ENCODE results near the gene TMEM17. TPM values are rescaled to one million over a fixed set of nuclear protein-coding genes. Genes with fewer than 3 reads are reported as not detected.

TMEM17 gene
- total and polyA plus RNA-seq, 9 of the 15 experiments (the other 6 are each of a cell fraction or from before 2014, with no cell fraction given) = 0.58 to 2.2 (median 1.2) TPM

DNA sequence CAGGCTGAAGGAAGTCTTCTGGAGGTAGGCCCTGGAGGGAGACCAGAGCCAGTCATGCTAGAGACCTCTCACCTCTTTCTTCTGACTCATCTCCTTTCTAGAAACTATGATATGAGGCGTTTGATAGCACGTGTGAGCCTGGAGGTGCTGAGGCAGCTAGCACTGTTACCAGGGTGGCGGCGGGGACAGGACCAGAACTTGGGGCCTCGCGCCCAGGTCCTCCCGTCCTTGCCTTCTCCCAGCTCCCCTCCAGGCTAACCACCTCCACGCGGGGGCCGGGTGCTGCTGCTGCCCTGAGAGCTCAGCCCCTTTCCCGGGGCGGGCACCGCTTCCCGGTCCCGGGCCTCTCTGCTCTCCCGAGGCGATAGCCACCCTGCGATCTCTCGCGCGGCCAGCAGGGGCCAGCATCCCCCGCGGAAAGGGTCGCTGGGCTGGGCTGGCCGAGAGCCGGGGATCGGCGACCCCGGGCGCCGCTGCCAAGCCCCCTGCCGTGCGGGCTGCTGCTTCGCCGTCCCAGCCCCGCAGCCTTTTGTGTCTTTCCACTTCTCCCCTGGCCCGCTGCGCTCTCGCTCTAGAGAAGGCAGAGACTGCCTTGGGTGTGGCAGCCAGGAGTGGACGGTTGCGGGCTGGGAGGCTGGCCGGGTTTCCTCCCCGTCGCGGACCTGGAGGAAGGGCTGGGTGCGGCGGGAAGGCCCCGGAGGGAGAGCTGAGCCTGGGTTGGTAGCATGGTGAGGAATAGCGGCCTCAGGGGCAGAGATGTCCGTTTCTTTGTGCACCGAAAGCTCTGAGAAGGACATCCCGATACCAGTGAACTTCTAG, 49.1 kb downstream of the TMEM17 start (continued):
- TF ChIP-seq, protein P1, sequence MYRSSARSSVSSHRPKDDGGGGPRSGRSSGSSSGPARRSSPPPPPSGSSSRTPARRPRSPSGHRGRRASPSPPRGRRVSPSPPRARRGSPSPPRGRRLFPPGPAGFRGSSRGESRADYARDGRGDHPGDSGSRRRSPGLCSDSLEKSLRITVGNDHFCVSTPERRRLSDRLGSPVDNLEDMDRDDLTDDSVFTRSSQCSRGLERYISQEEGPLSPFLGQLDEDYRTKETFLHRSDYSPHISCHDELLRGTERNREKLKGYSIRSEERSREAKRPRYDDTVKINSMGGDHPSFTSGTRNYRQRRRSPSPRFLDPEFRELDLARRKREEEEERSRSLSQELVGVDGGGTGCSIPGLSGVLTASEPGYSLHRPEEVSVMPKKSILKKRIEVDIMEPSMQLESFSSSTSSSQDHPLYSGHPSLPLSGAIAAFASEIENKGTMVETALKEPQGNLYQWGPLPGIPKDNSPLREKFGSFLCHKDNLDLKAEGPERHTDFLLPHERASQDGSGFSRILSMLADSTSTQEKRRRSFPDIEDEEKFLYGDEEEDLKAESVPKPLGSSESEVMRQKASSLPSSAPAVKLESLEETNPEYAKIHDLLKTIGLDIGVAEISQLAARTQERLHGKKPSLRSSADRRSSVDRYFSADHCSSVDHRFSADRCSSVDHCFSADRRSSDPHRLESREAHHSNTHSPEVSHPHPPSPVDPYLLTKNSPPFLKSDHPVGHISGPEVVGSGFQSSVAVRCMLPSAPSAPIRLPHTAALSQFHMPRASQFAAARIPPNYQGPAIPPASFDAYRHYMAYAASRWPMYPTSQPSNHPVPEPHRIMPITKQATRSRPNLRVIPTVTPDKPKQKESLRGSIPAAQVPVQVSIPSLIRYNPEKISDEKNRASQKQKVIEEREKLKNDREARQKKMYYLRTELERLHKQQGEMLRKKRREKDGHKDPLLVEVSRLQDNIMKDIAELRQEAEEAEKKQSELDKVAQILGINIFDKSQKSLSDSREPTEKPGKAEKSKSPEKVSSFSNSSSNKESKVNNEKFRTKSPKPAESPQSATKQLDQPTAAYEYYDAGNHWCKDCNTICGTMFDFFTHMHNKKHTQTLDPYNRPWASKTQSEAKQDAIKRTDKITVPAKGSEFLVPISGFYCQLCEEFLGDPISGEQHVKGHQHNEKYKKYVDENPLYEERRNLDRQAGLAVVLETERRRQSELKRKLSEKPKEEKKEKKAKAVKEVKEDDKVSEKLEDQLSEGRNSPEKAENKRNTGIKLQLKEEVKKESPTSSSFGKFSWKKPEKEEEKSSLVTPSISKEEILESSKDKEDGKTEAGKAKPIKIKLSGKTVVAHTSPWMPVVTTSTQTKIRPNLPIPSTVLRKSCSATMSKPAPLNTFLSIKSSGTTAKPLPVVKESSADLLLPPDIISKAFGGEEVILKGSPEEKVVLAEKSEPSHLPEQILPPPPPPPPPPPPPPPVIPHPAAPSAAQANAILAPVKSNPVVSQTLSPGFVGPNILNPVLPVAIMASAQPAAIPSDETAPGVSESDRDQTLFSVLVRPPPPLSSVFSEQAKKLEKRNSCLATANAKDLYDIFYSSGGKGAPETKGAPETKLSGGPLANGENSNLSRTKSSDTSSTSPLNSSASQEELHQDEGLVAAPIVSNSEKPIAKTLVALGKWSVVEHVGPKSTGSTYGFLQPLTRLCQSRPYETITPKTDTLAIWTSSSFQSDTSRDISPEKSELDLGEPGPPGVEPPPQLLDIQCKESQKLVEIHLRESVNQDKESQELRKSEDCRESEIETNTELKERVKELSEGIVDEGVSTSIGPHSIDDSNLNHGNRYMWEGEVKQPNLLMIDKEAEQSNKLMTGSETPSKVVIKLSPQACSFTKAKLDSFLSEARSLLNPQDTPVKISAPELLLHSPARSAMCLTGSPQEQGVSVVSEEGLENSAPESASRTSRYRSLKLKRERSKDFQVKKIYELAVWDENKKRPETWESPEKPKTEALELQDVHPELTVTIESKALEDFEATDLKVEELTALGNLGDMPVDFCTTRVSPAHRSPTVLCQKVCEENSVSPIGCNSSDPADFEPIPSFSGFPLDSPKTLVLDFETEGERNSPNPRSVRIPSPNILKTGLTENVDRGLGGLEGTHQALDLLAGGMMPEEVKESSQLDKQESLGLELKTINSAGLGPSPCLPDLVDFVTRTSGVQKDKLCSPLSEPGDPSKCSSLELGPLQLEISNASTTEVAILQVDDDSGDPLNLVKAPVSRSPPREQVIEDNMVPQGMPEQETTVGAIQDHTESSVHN (IDR thresholded peaks at IDR 0.05; ENCODE audit: borderline replicate concordance in 1 of 2, low read depth in 1 of 2) = no peak
- TF ChIP-seq ZNF143 (CRISPR knock-in tag; IDR thresholded peaks at IDR 0.05) (no peak), HOXB6 (CRISPR knock-in tag; IDR thresholded peaks at IDR 0.05; ENCODE audit: borderline replicate concordance) (no peak), PPARD (CRISPR knock-in tag; IDR thresholded peaks at IDR 0.05) (no peak), CLOCK (CRISPR knock-in tag; IDR thresholded peaks at IDR 0.05; ENCODE audit: borderline replicate concordance) (no peak), GTF2E2 (tag; IDR thresholded peaks at IDR 0.05) (no peak), HEY1 (CRISPR knock-in tag; IDR thresholded peaks at IDR 0.05; ENCODE audit: borderline replicate concordance) (no peak), ESRRA (IDR thresholded peaks at IDR 0.05; ENCODE audit: borderline replicate concordance, low read depth) (peak; percentile 41; the same call in 1 of the 2 replicates)
- TF ChIP-seq, protein P2, sequence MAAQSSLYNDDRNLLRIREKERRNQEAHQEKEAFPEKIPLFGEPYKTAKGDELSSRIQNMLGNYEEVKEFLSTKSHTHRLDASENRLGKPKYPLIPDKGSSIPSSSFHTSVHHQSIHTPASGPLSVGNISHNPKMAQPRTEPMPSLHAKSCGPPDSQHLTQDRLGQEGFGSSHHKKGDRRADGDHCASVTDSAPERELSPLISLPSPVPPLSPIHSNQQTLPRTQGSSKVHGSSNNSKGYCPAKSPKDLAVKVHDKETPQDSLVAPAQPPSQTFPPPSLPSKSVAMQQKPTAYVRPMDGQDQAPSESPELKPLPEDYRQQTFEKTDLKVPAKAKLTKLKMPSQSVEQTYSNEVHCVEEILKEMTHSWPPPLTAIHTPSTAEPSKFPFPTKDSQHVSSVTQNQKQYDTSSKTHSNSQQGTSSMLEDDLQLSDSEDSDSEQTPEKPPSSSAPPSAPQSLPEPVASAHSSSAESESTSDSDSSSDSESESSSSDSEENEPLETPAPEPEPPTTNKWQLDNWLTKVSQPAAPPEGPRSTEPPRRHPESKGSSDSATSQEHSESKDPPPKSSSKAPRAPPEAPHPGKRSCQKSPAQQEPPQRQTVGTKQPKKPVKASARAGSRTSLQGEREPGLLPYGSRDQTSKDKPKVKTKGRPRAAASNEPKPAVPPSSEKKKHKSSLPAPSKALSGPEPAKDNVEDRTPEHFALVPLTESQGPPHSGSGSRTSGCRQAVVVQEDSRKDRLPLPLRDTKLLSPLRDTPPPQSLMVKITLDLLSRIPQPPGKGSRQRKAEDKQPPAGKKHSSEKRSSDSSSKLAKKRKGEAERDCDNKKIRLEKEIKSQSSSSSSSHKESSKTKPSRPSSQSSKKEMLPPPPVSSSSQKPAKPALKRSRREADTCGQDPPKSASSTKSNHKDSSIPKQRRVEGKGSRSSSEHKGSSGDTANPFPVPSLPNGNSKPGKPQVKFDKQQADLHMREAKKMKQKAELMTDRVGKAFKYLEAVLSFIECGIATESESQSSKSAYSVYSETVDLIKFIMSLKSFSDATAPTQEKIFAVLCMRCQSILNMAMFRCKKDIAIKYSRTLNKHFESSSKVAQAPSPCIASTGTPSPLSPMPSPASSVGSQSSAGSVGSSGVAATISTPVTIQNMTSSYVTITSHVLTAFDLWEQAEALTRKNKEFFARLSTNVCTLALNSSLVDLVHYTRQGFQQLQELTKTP (IDR thresholded peaks at IDR 0.05; ENCODE audit: low read depth in 1 of 2, partially characterized antibody in 2 of 2) = no peak
